Right renal pelvis (tissue), 4 donors: ENCODE results near the gene KCNH3. TPM values are rescaled to one million over a fixed set of nuclear protein-coding genes. Genes with fewer than 3 reads are reported as not detected.
"Not testable (repeated sequence)": the region's sequence is repeated elsewhere in the genome, so short reads cannot be mapped to it uniquely, and the experiment has no call there.

ENCODE experiments used
- DNase-seq, 4 donors: peaks; one replicate each; pipeline ENCODE4 v3.0.0-alpha.2; 2013; ENCODE audit warnings: low read depth in 4 of 4, low spot score in 3 of 4, missing footprints in 1 of 4
- polyA plus RNA-seq, 4 donors: library from polyadenylated mRNA; unstranded; fragments of 120-200 nt; gene quantifications; one replicate each; pipeline ENCODE4 v1.2.1, GENCODE V29; 2013; ENCODE audit not compliant: insufficient read length in 4 of 4

The KCNH3 gene
- 1 to 10 TPM; 4.1 to 6.9 (median 5.1) TPM for polyA plus RNA-seq

- DNase-seq = no peak
These were observed at the start of gene KCNH3 for GRCh38 chr12:49538510-49539403. TSS of gene KCNH3 (plus strand) at chr12:49539030. CDS start at chr12:49539417, 387 bp downstream.

GRCh38 chr12:49489154-49489553, 49.7 kb upstream of the KCNH3 start:
- DNase-seq = no peak

- no peak for DNase-seq
These were observed 49.1 kb upstream of the KCNH3 start for GRCh38 chr12:49489720-49490119.

GRCh38 chr12:49491823-49492222, 47.0 kb upstream of the KCNH3 start:
- no peak for DNase-seq

- no peak for DNase-seq
These were observed 44.9 kb upstream of the KCNH3 start for GRCh38 chr12:49493900-49494299.

GRCh38 chr12:49496417-49497360, 42.1 kb upstream of the KCNH3 start:
- DNase-seq = no peak

GRCh38 chr12:49501895-49502294, 36.9 kb upstream of the KCNH3 start:
- no peak for DNase-seq

- no peak for DNase-seq
These were observed 36.2 kb upstream of the KCNH3 start for GRCh38 chr12:49502590-49502989.

- DNase-seq = no peak
These were observed 35.1 kb upstream of the KCNH3 start for GRCh38 chr12:49503674-49504180.

GRCh38 chr12:49505672-49506071, 33.2 kb upstream of the KCNH3 start:
- no peak for DNase-seq

- DNase-seq = no peak
These were observed 31.7 kb upstream of the KCNH3 start for GRCh38 chr12:49507139-49507538.

- not testable (repeated sequence) for DNase-seq
These were observed 29.1 kb upstream of the KCNH3 start for GRCh38 chr12:49509681-49510080.

- no peak for DNase-seq
These were observed 27.4 kb upstream of the KCNH3 start for GRCh38 chr12:49511410-49511809.

GRCh38 chr12:49512546-49512945, 26.3 kb upstream of the KCNH3 start:
- DNase-seq = no peak

GRCh38 chr12:49515266-49515665, 23.6 kb upstream of the KCNH3 start:
- DNase-seq = no peak

GRCh38 chr12:49518914-49519573, 19.8 kb upstream of the KCNH3 start:
- no peak for DNase-seq

GRCh38 chr12:49519574-49519936, 19.3 kb upstream of the KCNH3 start:
- no peak for DNase-seq

GRCh38 chr12:49521389-49521788, 17.4 kb upstream of the KCNH3 start:
- no peak for DNase-seq

GRCh38 chr12:49524660-49525324, 14.0 kb upstream of the KCNH3 start:
- no peak for DNase-seq

GRCh38 chr12:49525942-49526341, 12.9 kb upstream of the KCNH3 start:
- DNase-seq = no peak
